NCI-H226 (cell line): ENCODE measurements around the gene S100A12.

Source experiments
- DNase-seq: peaks from one replicate; pipeline ENCODE4 v3.0.0-alpha.2; 2015

The S100A12 gene

GRCh38 chr1:153396461-153396860, 21.0 kb upstream of the S100A12 start:
- no peak for DNase-seq

DNA sequence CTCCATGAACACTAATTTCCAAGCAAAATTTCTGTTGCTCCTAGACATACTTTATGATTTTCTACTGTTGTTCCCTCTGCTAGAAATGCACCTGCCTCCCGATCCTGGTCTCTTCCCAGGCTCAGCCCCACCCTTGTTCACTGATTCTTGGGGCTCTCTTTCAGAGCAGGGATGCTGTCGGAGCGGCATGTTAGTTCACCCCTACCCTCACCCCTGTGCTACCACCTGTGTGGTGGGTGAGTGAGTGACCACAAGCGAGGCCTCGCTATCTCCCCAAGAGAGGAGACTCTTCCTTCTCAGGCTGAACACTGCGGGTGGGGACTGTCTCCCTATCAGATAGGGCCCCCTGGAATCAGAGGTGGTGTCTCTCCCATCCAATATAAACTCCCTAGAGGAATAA, 20.4 kb upstream of the S100A12 start:
- DNase-seq, result no peak

- peak; percentile 41 for DNase-seq
These were observed 19.8 kb upstream of the S100A12 start for GRCh38 chr1:153395136-153395685.

GRCh38 chr1:153394391-153394790, 19.0 kb upstream of the S100A12 start:
- DNase-seq, result no peak

GRCh38 chr1:153393926-153394325, 18.5 kb upstream of the S100A12 start:
- DNase-seq, result no peak

- DNase-seq, result no peak
These were observed 17.4 kb upstream of the S100A12 start for GRCh38 chr1:153392822-153393221.

DNA sequence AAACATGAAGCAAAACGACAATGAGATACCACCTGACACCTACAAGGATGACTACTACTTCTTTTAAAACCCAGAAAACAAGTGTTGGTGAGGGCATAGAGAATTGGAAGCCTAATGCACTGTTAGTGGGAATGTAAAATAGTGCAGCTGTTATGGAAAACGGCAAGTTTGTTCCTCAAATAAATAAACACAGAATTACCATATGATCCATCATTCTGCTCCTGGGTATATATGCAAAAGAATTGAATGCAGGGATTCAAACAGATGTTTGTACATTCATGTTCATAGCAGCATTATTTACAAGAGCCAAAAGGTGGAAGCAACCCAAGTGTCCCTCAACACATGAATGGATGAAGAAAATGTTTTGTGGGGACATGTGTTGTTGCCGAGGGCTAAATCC, 16.8 kb upstream of the S100A12 start:
- no peak for DNase-seq

- peak; percentile 44 for DNase-seq
These were observed 15.7 kb upstream of the S100A12 start, which contains the start of gene S100A8 for GRCh38 chr1:153390938-153391710. S100A8 (minus strand) TSS chr1:153391073; CDS start chr1:153390535, 538 bp downstream.

DNA sequence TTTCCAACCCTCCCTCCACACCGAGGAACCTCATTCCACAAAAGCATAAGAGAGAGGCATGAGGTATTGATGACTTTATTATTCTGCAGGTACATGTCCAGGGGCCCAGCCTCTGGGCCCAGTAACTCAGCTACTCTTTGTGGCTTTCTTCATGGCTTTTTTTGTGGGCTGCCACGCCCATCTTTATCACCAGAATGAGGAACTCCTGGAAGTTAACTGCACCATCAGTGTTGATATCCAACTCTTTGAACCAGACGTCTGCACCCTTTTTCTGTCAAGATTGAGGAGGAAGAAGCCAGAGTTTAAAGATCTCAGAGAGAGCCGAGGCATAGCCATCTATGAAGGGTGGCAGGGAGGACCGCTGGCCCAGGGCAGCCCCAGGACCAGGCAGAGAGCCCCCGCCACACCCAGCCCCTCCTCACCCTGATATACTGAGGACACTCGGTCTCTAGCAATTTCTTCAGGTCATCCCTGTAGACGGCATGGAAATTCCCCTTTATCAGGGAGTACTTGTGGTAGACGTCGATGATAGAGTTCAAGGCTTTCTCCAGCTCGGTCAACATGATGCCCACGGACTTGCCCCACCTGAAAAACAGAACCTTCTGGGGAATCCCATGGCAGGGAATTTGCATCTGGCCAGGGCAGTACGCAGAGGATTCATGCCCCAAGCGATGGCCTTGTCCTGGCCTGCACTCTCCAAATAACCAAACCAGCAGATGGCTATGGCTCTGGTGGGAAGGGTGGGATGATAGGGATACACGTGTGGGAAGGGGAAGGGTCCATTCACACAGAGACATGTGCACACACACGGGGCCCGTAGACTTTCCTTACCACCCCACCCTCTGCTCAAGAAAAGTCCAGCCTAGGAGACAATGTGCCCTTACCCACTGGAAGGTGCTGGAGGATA, 14.8 kb upstream of the S100A12 start:
- no peak for DNase-seq

DNA sequence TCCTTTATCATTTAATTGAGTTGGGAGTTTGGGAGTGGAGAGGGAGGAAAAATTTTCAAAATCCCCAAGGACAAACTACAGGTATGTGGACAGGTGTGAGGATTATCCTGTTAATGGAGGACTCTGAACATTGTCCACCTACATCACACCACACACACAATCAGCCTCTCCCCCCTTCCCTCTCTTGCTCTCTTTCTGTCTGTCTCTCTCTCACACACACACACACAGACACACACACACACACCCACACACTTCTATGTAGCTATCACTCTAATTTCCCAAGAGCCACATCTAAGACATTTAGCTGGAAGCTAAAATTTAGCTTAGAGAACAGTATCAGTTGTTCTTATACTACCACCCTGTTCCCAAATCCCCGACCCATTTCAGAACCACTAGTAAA, 14.0 kb upstream of the S100A12 start:
- DNase-seq, result no peak

- no peak for DNase-seq
These were observed 12.4 kb upstream of the S100A12 start for GRCh38 chr1:153387785-153388184.

DNA sequence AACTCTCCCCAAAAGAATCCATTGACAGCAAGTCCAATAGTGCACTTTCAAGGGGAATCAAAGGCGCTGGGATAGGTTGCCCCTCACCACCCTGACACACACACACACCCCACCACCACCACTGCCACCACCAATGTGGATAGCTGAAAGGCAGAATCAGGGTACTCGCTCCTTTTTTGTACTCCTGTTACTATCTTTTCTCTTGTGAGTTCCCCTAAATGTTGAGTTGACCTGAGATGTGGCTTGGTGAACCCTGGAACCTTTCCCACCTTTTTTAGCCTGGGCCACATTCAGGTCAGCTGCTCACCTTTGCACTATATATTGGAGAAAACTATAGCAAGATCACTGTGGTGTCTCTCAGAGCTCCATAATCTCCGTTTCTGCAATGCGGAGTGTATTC, 11.6 kb upstream of the S100A12 start:
- DNase-seq, result no peak

GRCh38 chr1:153386500-153386901, 11.1 kb upstream of the S100A12 start:
- DNase-seq, result no peak

GRCh38 chr1:153384958-153385580, 9.6 kb upstream of the S100A12 start:
- no peak for DNase-seq

GRCh38 chr1:153380711-153381110, 5.3 kb upstream of the S100A12 start:
- no peak for DNase-seq

DNA sequence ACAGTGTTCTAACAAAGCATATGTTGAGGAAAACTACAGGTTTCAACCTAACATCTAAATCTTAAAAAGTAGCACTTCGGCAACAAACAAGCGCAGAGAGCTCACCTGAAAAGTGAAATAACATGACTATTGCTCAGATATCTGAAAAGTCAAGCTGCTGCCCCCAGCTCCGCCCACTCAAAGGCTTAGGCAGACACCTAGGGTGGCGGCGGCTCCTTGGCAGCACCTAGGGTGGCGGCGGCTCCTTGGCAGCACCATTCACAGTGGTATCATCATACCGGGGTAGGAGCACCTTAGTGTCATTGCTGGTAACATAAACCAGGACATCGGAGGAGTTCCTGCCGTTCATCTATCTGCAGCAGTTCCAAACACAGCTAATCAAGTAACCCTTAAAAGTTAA, 4.2 kb upstream of the S100A12 start:
- DNase-seq, result no peak

- no peak for DNase-seq
These were observed 1.4 kb downstream of the S100A12 start for GRCh38 chr1:153374071-153374470.

DNA sequence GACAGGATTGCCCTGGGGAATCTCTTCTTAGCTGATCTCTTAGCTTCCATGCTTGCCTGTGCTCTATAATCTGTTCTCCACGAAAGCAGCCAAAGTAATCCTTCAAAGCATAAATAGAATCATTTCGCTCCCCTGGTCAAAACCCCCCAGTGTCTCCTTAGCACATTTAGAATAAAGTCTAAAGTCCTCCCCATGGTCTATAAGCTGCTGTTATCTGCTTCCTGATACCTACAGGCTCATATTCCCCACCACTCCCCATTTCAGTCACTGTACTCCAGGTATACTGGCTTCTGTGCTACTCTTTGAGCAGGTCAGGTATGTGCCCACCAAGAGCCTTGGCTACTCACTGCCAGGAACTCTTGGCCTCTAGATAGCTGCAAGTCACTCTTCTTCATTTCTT, 2.9 kb downstream of the S100A12 start:
- no peak for DNase-seq

- no peak for DNase-seq
These were observed 4.2 kb downstream of the S100A12 start for GRCh38 chr1:153371231-153371630.

- no peak for DNase-seq
These were observed 5.3 kb downstream of the S100A12 start for GRCh38 chr1:153370146-153370545.

DNA sequence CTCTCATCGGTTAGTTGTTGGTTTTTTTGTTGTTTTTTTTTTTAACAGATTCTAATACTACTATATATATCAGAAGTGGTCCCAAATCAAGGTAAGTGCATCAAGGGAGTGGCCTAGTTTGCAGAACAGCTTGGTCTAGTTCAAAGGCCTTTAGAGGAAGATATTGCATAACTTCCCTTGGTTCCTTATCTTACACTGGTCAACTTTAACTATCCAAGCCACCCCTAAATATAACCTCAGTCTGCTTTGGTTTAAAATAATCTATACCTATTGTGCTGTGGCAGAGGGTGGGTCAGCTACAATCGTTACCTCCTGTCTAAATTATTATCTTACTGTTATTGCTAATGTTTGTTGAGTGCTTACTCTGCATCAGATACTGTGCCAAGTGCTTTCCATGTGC, 6.9 kb downstream of the S100A12 start:
- DNase-seq, result no peak

- no peak for DNase-seq
These were observed 8.3 kb downstream of the S100A12 start for GRCh38 chr1:153367090-153367489.

GRCh38 chr1:153366261-153366660, 9.2 kb downstream of the S100A12 start:
- DNase-seq, result no peak
